Skin epidermis (tissue), 12 donors: ENCODE data around the gene CALR3.
"Not testable (repeated sequence)": the region's sequence is repeated elsewhere in the genome, so short reads cannot be mapped to it uniquely, and the experiment has no call there.

Experiments
- H3K27ac ChIP-seq, 21 experiments: fragments of 200-600 bp; sonication (generic) in 11 of 21; one replicate each; pipeline ENCODE4 v1.5.0; 2020; ENCODE audit warnings: mild to moderate bottlenecking in 3 of 21, inconsistent platforms in 2 of 21, moderate library complexity in 2 of 21
- H3K4me3 ChIP-seq, 7 experiments: fragments of 200-600 bp; sonication (generic) in 2 of 7; one replicate each; pipeline ENCODE4 v1.5.0; 2020; ENCODE audit warnings: inconsistent platforms in 2 of 7, mild to moderate bottlenecking in 2 of 7, moderate library complexity in 1 of 7

Gene CALR3

GRCh38 chr19:16495982-16496612 is at the start of gene CALR3, which contains the start of gene C19orf44:
CALR3 (minus strand) TSS chr19:16496167; CDS start chr19:16496129, 38 bp downstream.
C19orf44 (plus strand) TSS chr19:16496394; CDS start chr19:16500793, 4,399 bp downstream.
- H3K4me3 ChIP-seq = peak within 1 kb of the TSS; percentile 50 to 81 (median 66)
- H3K27ac ChIP-seq = peak within 1 kb of the TSS in 20 of 21 experiments; percentile 56 to 88 (median 76)

GRCh38 chr19:16544473-16545231 is 48.7 kb upstream of the CALR3 start:
- no peak overlapping the region for H3K27ac ChIP-seq

GRCh38 chr19:16543734-16544133 is 47.8 kb upstream of the CALR3 start:
- not testable (repeated sequence) for H3K4me3 ChIP-seq, H3K27ac ChIP-seq

More at GRCh38 chr19:16544473-16545231, 48.7 kb upstream of the CALR3 start:
- H3K4me3 ChIP-seq = no peak overlapping the region

GRCh38 chr19:16542910-16543472 is 47.0 kb upstream of the CALR3 start:
- peak overlapping the region; percentile 71 to 99 (median 86) for H3K4me3 ChIP-seq
- H3K27ac ChIP-seq = peak overlapping the region; percentile 78 to 98 (median 91)

GRCh38 chr19:16542045-16542909 is 46.3 kb upstream of the CALR3 start, which contains the start of gene CHERP:
CHERP (minus strand) TSS chr19:16542437; CDS start chr19:16542378, 59 bp downstream.
- peak within 1 kb of the TSS; percentile 71 to 99 (median 86) for H3K4me3 ChIP-seq
- H3K27ac ChIP-seq = peak within 1 kb of the TSS; percentile 78 to 98 (median 91)

- Histone ChIP-seq H3K4me3 (peak overlapping the region; percentile 71 to 99 (median 86)), H3K27ac (peak overlapping the region; percentile 68 to 98 (median 91))
These were observed 45.6 kb upstream of the CALR3 start for GRCh38 chr19:16541526-16542044.

GRCh38 chr19:16540948-16541347 is 45.0 kb upstream of the CALR3 start:
- H3K27ac ChIP-seq = peak overlapping the region in 6 of 21 experiments; percentile 88 to 98 (median 93)
- H3K4me3 ChIP-seq = peak overlapping the region; percentile 71 to 99 (median 86)

- Histone ChIP-seq H3K4me3 (no peak overlapping the region), H3K27ac (no peak overlapping the region)
These were observed 41.1 kb upstream of the CALR3 start for GRCh38 chr19:16537111-16537510.

- no peak overlapping the region for H3K27ac ChIP-seq
- no peak overlapping the region for H3K4me3 ChIP-seq
These were observed 40.2 kb upstream of the CALR3 start for GRCh38 chr19:16536130-16536529.

GRCh38 chr19:16535381-16535780 is 39.4 kb upstream of the CALR3 start:
- no peak overlapping the region for H3K27ac ChIP-seq

GRCh38 chr19:16532440-16533234 is 36.7 kb upstream of the CALR3 start:
- Histone ChIP-seq H3K4me3 (no peak overlapping the region), H3K27ac (no peak overlapping the region)

More at GRCh38 chr19:16535381-16535780, 39.4 kb upstream of the CALR3 start:
- no peak overlapping the region for H3K4me3 ChIP-seq

- Histone ChIP-seq H3K27ac (no peak overlapping the region), H3K4me3 (no peak overlapping the region)
These were observed 35.4 kb upstream of the CALR3 start for GRCh38 chr19:16531380-16531669.

- H3K4me3 ChIP-seq = no peak overlapping the region
These were observed 34.8 kb upstream of the CALR3 start for GRCh38 chr19:16530540-16531379.

GRCh38 chr19:16529466-16530144 is 33.6 kb upstream of the CALR3 start:
- no peak overlapping the region for H3K4me3 ChIP-seq
- no peak overlapping the region for H3K27ac ChIP-seq

More at GRCh38 chr19:16530540-16531379, 34.8 kb upstream of the CALR3 start:
- no peak overlapping the region for H3K27ac ChIP-seq

- Histone ChIP-seq H3K27ac (peak overlapping the region in 4 of 21 experiments; percentile 29 to 66 (median 50)), H3K4me3 (no peak overlapping the region)
These were observed 32.1 kb upstream of the CALR3 start for GRCh38 chr19:16527971-16528521.

- Histone ChIP-seq H3K27ac (peak overlapping the region in 5 of 21 experiments; percentile 15 to 58 (median 42)), H3K4me3 (no peak overlapping the region)
These were observed 31.5 kb upstream of the CALR3 start for GRCh38 chr19:16527334-16527935.
